Heart left ventricle (tissue), 16 donors: Measurements from ENCODE around the gene LYSMD4. TPM values are rescaled to one million over a fixed set of nuclear protein-coding genes. Genes with fewer than 3 reads are reported as not detected.

Experiments used
- ATAC-seq, 4 donors: fragments of 200-7000 bp; cut with Tn5 transposase; one replicate each; pipeline ENCODE4 v1.9.1; 2020 to 2022; ENCODE audit warnings: moderate library complexity in 4 of 4, mild to moderate bottlenecking in 3 of 4, moderate number of reproducible peaks in 1 of 4
- DNase-seq, 5 donors: peaks; one replicate each; pipeline ENCODE4 v3.0.0-alpha.2; 2020
- H3K27ac ChIP-seq, 12 donors: fragments of 200-600 bp; sonication (generic) in 4 of 12; one replicate each; pipeline versions ENCODE4 v1.5.0 to v1.8.0; 2016 to 2022; ENCODE audit warnings: mild to moderate bottlenecking in 2 of 12
- H3K27me3 ChIP-seq, 9 donors: fragments of 200-600 bp; sonication (generic) in 2 of 9; one replicate each; pipeline versions ENCODE4 v1.5.1 to v1.8.0; 2016 to 2022; ENCODE audit warnings: mild to moderate bottlenecking in 3 of 9
- H3K36me3 ChIP-seq, 9 donors: fragments of 200-600 bp; sonication (generic) in 2 of 9; one replicate each; pipeline versions ENCODE4 v1.5.0 to v1.8.0; 2018 to 2022; ENCODE audit warnings: mild to moderate bottlenecking in 2 of 9
- H3K4me1 ChIP-seq, 12 donors: fragments of 200-600 bp; sonication (generic) in 4 of 12; one replicate each; pipeline versions ENCODE4 v1.5.0 to v1.8.0; 2016 to 2022; ENCODE audit warnings: mild to moderate bottlenecking in 3 of 12
- H3K4me3 ChIP-seq, 12 donors: fragments of 200-600 bp; sonication (generic) in 4 of 12; one replicate each; pipeline versions ENCODE4 v1.5.0 to v1.8.0; 2017 to 2022; ENCODE audit warnings: mild to moderate bottlenecking in 9 of 12, moderate library complexity in 4 of 12
- H3K9me3 ChIP-seq, 12 donors: fragments of 200-600 bp; sonication (generic) in 4 of 12; one replicate each; pipeline versions ENCODE4 v1.5.0 to v1.8.0; 2016 to 2022; ENCODE audit warnings: mild to moderate bottlenecking in 1 of 12
- POLR2A ChIP-seq, 2 donors: fragments of 450-650 bp; IDR thresholded peaks; one replicate each; pipeline ENCODE4 v1.6.1; 2017; ENCODE audit warnings: antibody characterized with exemption in 2 of 2, mild to moderate bottlenecking in 2 of 2, moderate library complexity in 2 of 2
- WGBS, 4 donors: extraction: QIAGEN DNeasy Blood & Tissue Kit in 2 of 4; methylation state at CpG; one replicate each; pipeline versions ENCODE4 v1.1.5 to v1.1.7; 2013 to 2018; 5-methylcytosine and 5-hydroxymethylcytosine counted together
- intact Hi-C, 10 donors: fragments of 100-400 bp; cut with DNase I; formaldehyde crosslinking; loops; one replicate each; pipeline versions ENCODE4 v1.11.1 to v1.14.2; 2022
- polyA plus RNA-seq, 2 donors: library from polyadenylated mRNA; stranded (reverse); fragments of 200-250 nt; gene quantifications; one replicate each; pipeline ENCODE4 v1.2.3, GENCODE V29; 2013
- total RNA-seq, 9 donors: library from RNA; depleted of rRNA in 2 of 9; stranded (reverse); fragments of >200 nt in 2 of 9; fragmentation: NEBNext Ultra II Directional in 3 of 9; extraction: Animal tissue kit (Norgen Biotek cat#: 25700) in 3 of 9; gene quantifications; one replicate each; pipeline versions ENCODE4 v1.1.0 to v1.2.4, GENCODE V29; 2016 to 2023
- TF ChIP-seq, protein P1 (sequence below), 12 donors: fragments of 200-600 bp; sonication (generic) in 4 of 12; IDR thresholded peaks; one replicate each; pipeline versions ENCODE4 v1.5.0 to v1.8.0; 2018 to 2022; ENCODE audit warnings: antibody characterized with exemption in 12 of 12, mild to moderate bottlenecking in 5 of 12
- donor health status: ischemic (EF 13 %, LVEDD 7.1; RV severe dilation, severe dysfunction).
- donor health status: healthy with polysubstance abuse.
- donor health status: DM: no; HTN: yes; CAD: no.
- donor health status: DM: no; HTN: no; CAD: no.
- donor health status: ischemic (EF 25% LVEDD 6.9; RV normal size, moderate dysfunction).
- donor health status: ischemic (EF 25% LVEDD 5.7; RV mildly dilated, moderate dysfunction).
- donor health status: healthy.
- donor health status: DM: yes; HTN: yes; CAD: no.
- donor health status: ischemic (EF 35%, LVEDD 5.7; RV mildly dilated, moderate dysfunction).
- donor health status: nonischemic (EF 11% LVEDD 7.7; RV severe dilation, severe dysfunction).
- donor health status: DM: yes; HTN: yes; CAD: no.
- donor health status: PGD.
- donor health status: ischemic (EF 29% LVEDD 5.4; RV normal size, mild dysfunction).
- donor health status: nonischemic (EF 23%, LVEDD 6.1; RV moderate dilation, normal function).

Gene LYSMD4
- total and polyA plus RNA-seq, 11 donors, result 8.3 to 12.8 (median 10.1) TPM

DNA sequence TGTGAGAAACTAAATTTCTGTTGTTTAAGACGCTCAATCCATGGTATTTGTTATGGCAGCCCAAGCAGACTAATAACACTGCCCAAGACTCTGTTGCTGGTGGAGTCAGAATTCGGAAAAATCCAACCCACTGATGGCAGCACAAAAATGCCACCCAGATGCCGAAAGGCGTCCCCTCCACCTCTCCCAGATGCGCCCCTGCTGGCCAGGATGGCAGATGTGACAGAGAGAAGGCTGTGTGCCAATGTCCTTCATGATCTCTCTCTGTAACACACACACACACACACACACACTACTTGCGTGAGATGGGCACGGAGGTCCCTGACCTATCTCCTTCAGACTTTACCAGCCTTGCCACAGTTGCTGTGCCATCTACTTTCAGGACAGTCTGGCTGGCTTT lies 10.9 kb upstream of the LYSMD4 start:
- Histone ChIP-seq H3K27ac (no peak overlapping the region), H3K4me3 (no peak overlapping the region), H3K4me1 (peaks cover 0 to 1% (median 0%) of the 10 kb centered on the region in 12 donors), H3K9me3 (no peaks in the 10 kb centered on the region), H3K36me3 (no peaks in the 10 kb centered on the region), H3K27me3 (no peaks in the 10 kb centered on the region)
- TF ChIP-seq, protein P1, sequence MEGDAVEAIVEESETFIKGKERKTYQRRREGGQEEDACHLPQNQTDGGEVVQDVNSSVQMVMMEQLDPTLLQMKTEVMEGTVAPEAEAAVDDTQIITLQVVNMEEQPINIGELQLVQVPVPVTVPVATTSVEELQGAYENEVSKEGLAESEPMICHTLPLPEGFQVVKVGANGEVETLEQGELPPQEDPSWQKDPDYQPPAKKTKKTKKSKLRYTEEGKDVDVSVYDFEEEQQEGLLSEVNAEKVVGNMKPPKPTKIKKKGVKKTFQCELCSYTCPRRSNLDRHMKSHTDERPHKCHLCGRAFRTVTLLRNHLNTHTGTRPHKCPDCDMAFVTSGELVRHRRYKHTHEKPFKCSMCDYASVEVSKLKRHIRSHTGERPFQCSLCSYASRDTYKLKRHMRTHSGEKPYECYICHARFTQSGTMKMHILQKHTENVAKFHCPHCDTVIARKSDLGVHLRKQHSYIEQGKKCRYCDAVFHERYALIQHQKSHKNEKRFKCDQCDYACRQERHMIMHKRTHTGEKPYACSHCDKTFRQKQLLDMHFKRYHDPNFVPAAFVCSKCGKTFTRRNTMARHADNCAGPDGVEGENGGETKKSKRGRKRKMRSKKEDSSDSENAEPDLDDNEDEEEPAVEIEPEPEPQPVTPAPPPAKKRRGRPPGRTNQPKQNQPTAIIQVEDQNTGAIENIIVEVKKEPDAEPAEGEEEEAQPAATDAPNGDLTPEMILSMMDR (IDR thresholded peaks at IDR 0.05), result no peak
- no peak for TF ChIP-seq POLR2A (IDR thresholded peaks at IDR 0.05)
- ATAC-seq (no peak), DNase-seq (no peak)
- intact Hi-C loops, result no loop called here
- WGBS, 4 donors, result 85 to 95% (median 93%) methylated on average over 7 of the region's 7 CpGs

DNA sequence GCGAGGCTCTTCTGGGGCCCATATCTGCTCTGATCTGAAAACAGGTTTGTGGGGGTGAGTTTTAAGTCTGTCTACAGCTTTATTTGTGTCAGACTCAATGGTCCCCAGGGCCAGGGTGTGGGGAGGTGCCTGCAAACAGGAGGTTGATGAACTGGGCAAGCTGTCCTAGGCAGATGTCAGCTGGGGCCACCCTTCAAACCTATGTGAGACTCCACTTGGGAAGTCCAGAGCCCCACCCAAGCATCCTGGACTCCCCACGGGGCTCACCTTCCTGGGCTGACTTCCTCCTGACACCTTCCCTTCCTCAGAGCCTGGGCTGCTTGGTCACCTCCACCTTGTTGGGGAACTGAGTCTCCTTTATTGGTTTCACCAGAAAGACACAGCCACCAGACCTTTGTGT lies 8.6 kb upstream of the LYSMD4 start:
- Histone ChIP-seq H3K36me3 (no peaks in the 10 kb centered on the region), H3K4me3 (no peak overlapping the region), H3K27ac (no peak overlapping the region), H3K4me1 (no peaks in the 10 kb centered on the region), H3K27me3 (no peaks in the 10 kb centered on the region), H3K9me3 (no peaks in the 10 kb centered on the region)
- DNase-seq, result no peak
- intact Hi-C loops, result no loop called here
- no peak for ATAC-seq
- WGBS, 4 donors, result 75 to 80% (median 77%) methylated on average over 2 of the region's 2 CpGs
- no peak for TF ChIP-seq POLR2A (IDR thresholded peaks at IDR 0.05)
- TF ChIP-seq, protein P1 (IDR thresholded peaks at IDR 0.05), result no peak

DNA sequence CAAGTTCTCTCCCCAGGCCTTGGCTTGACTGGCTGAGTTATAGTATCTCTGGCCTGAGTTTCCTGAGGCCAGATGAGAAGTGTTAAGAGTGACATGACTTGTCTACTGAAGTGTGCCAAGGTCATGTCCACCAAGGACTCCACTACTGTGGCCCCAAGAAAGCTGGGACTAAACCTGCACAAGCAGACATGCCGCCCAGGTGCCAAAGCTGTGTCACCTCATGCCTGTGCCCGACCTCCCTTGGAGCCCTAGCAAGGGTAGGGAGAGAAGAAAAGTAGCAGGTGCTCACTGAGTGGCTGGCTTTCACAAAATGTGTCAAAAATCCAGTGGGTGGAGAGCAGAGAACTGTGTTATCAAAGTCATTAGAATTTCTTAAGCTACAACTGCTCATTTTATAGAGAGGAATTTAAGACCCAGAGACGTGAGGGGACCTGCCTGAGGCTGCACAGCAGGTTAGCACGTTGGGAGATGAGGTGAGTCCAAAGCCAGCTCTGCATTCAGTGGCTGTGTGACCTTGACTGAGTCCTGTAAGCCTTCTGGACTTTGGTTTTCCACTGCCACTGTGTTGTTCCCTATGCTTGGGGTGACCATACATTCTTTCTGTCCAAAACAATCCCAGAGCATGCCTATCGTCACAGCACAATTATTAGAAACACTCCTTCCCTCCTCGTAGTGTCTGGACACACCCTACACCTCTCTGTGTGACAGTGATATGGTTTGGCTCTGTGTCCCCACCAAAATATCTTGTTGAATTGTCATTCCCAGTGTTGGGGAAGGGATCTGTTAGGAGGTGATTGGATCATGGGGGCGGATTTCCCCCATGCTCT lies 5.0 kb upstream of the LYSMD4 start:
- WGBS, 4 donors, result 79 to 87% (median 80%) methylated on average over 7 of the region's 7 CpGs
- TF ChIP-seq, protein P1 (IDR thresholded peaks at IDR 0.05), result no peak
- TF ChIP-seq POLR2A (IDR thresholded peaks at IDR 0.05), result no peak
- H3K27me3 ChIP-seq, result no peaks in the 10 kb centered on the region
- H3K4me3 ChIP-seq, result no peak overlapping the region
- no peaks in the 10 kb centered on the region for H3K36me3 ChIP-seq
- ATAC-seq, result no peak
- DNase-seq, result no peak
- intact Hi-C loops, result loop anchor here in 2 of 10 donors (10.0 kb wide), 2 partner anchors 57 to 453 kb away; no protein-coding TSS in a partner anchor
- H3K4me1 ChIP-seq, result peaks cover 0 to 3% (median 0%) of the 10 kb centered on the region in 12 donors
- no peaks in the 10 kb centered on the region for H3K9me3 ChIP-seq
- H3K27ac ChIP-seq, result no peak overlapping the region

DNA sequence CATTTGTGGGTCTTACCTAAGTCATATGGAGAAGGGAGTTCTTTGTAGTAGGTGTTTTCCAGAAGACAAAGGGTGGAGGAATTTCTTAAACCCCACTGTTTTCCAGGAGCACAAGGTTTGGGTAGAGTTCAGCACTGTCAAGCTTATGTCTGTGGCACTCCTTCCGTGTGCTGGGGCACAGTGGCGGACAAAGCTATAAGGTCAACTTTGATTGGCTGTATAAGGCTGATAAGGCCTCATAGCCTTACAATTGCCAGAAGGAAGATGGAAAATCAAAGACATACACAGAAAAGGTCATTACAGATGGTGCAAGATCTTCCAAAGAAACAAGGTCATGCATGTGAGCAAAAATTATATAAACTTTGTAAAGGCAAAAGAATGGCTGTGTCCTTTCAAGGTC lies 3.5 kb upstream of the LYSMD4 start:
- H3K27me3 ChIP-seq, result no peaks in the 10 kb centered on the region
- no peak for ATAC-seq
- intact Hi-C loops, result loop anchor here in 2 of 10 donors (10.0 kb wide), 2 partner anchors 58 to 452 kb away; no protein-coding TSS in a partner anchor
- no peaks in the 10 kb centered on the region for H3K36me3 ChIP-seq
- no peak for DNase-seq
- no peak overlapping the region for H3K4me3 ChIP-seq
- peaks cover 0 to 13% (median 7%) of the 10 kb centered on the region in 12 donors for H3K4me1 ChIP-seq
- TF ChIP-seq, protein P1 (IDR thresholded peaks at IDR 0.05), result no peak
- no peak for TF ChIP-seq POLR2A (IDR thresholded peaks at IDR 0.05)
- no peak overlapping the region for H3K27ac ChIP-seq
- WGBS, 4 donors, result 70 to 86% (median 77%) methylated on average over 2 of the region's 2 CpGs
- no peaks in the 10 kb centered on the region for H3K9me3 ChIP-seq
